T-helper 1 cell treated with Interleukin-12 subunit alpha and Interleukin-12 subunit beta and Interleukin-4 antibody, amounts not matched to agents 30 μg/mL and 1 μg/mL, for 36 hours (primary cell): ENCODE data around the gene PSMC3.

ENCODE experiments used
- H3K27ac Mint-ChIP-seq: one replicate; pipeline ENCODE4 v1.8.0; 2021; ENCODE audit warnings: mild to moderate bottlenecking, mixed read lengths
- H3K27me3 Mint-ChIP-seq: one replicate; pipeline ENCODE4 v1.8.0; 2021; ENCODE audit warnings: low read depth, mixed read lengths
- H3K36me3 Mint-ChIP-seq: one replicate; pipeline ENCODE4 v1.8.0; 2021; ENCODE audit warnings: low read depth, mixed read lengths
- H3K4me1 Mint-ChIP-seq: one replicate; pipeline ENCODE4 v1.8.0; 2021; ENCODE audit warnings: low read depth, mixed read lengths
- H3K4me3 Mint-ChIP-seq: one replicate; pipeline ENCODE4 v1.8.0; 2021; ENCODE audit warnings: mild to moderate bottlenecking, moderate library complexity, mixed read lengths
- H3K9me3 Mint-ChIP-seq: one replicate; pipeline ENCODE4 v1.8.0; 2021; ENCODE audit warnings: mixed read lengths

The PSMC3 gene

GRCh38 chr11:47383071-47383470 lies 43.2 kb downstream of the PSMC3 start:
- no peaks in the 10 kb centered on the region for H3K27me3 Mint-ChIP-seq
- H3K36me3 Mint-ChIP-seq = no peaks in the 10 kb centered on the region
- no peak overlapping the region for H3K4me3 Mint-ChIP-seq
- no peaks in the 10 kb centered on the region for H3K9me3 Mint-ChIP-seq
- H3K27ac Mint-ChIP-seq = no peak overlapping the region
- peaks cover 3% of the 10 kb centered on the region for H3K4me1 Mint-ChIP-seq

GRCh38 chr11:47380078-47380477 lies 46.2 kb downstream of the PSMC3 start:
- no peak overlapping the region for H3K4me3 Mint-ChIP-seq

DNA sequence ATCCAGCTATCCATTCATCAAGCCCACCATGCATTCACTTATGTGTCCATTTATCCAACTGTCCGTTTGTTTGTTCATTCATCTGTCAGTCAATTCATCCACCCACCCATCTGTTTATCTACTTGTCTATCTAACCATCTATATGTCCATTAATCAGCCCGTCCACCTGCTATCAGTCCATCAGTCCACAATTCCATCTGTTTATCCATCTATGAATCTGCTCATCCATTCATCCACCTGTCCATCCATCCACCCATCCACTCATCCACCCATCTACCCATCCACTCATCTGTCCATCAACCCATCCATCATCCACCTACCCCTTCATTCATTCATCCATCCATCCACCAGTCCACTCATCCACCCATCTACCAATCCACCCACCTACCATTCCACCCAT lies 46.9 kb downstream of the PSMC3 start:
- H3K27ac Mint-ChIP-seq = no peak overlapping the region
- no peaks in the 10 kb centered on the region for H3K9me3 Mint-ChIP-seq
- H3K36me3 Mint-ChIP-seq = no peaks in the 10 kb centered on the region
- no peaks in the 10 kb centered on the region for H3K27me3 Mint-ChIP-seq
- peaks cover 5% of the 10 kb centered on the region for H3K4me1 Mint-ChIP-seq
- H3K4me3 Mint-ChIP-seq = no peak overlapping the region

More at GRCh38 chr11:47380078-47380477, 46.2 kb downstream of the PSMC3 start:
- no peaks in the 10 kb centered on the region for H3K27me3 Mint-ChIP-seq
- H3K36me3 Mint-ChIP-seq = no peaks in the 10 kb centered on the region
- H3K27ac Mint-ChIP-seq = no peak overlapping the region
- no peaks in the 10 kb centered on the region for H3K9me3 Mint-ChIP-seq
- H3K4me1 Mint-ChIP-seq = peaks cover 5% of the 10 kb centered on the region

- H3K9me3 Mint-ChIP-seq = no peaks in the 10 kb centered on the region
- H3K36me3 Mint-ChIP-seq = no peaks in the 10 kb centered on the region
- no peaks in the 10 kb centered on the region for H3K27me3 Mint-ChIP-seq
- H3K4me3 Mint-ChIP-seq = no peak overlapping the region
- H3K4me1 Mint-ChIP-seq = peaks cover 5% of the 10 kb centered on the region
- H3K27ac Mint-ChIP-seq = no peak overlapping the region
These were observed 47.4 kb downstream of the PSMC3 start for GRCh38 chr11:47378836-47379170.

GRCh38 chr11:47378010-47378835 lies 48.0 kb downstream of the PSMC3 start, which contains the start of gene SPI1:
Gene SPI1, minus strand, starts transcription at chr11:47378547. Its CDS starts 194 bp downstream, at chr11:47378353.
- Mint-ChIP-seq H3K4me3 (no peak within 1 kb of the TSS), H3K27me3 (no peaks in the 10 kb centered on the region), H3K27ac (no peak within 1 kb of the TSS), H3K4me1 (peaks cover 5% of the 10 kb centered on the region), H3K36me3 (no peaks in the 10 kb centered on the region), H3K9me3 (no peaks in the 10 kb centered on the region)

GRCh38 chr11:47377571-47378009 lies 48.6 kb downstream of the PSMC3 start:
- Mint-ChIP-seq H3K4me1 (peaks cover 5% of the 10 kb centered on the region), H3K27ac (no peak overlapping the region), H3K9me3 (no peaks in the 10 kb centered on the region), H3K27me3 (no peaks in the 10 kb centered on the region), H3K4me3 (no peak overlapping the region), H3K36me3 (no peaks in the 10 kb centered on the region)

DNA sequence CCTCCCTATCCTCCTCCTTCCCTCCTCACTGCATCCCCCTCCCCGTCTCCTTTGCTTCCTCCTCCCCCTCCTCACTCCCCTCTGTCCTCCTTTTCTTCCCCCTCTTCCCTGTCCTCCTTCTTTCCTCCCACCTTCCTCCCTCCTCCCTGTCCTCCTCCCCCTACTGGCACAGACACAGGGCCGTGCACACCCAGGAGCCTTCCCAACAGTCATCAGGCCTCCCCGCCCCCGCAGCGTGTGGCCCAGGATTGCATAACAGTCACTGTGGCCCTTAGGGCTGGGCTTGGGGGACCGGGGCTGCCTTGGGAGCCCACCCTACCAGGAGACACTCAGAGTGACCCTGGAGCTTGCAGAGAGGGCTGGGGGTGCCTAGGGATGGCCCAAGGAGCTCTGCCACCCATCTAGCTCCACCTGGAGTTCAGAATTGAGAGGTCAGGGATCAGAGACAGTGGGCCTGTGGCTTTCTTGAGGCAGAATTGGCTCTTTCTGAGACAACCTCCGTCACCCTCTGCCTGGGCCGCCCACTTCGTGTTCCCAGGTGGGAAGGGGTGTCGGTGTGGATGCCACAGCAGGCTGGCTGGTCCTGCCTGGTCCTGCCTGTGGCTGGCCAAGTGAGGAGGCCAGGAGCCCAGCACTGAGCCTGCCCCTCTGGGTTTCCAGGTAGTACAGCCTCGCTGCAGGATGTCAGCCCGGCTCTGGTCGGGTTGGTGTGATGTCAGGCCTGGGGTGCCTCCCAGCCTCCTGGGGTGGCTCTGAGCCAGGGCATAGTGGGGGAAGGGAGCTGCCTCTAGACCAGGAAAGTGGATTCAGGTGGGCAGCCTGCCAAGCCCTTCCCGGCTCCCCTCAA lies 49.5 kb downstream of the PSMC3 start:
- Mint-ChIP-seq H3K4me3 (no peak overlapping the region), H3K27ac (no peak overlapping the region), H3K9me3 (no peaks in the 10 kb centered on the region), H3K4me1 (peaks cover 2% of the 10 kb centered on the region), H3K36me3 (no peaks in the 10 kb centered on the region), H3K27me3 (no peaks in the 10 kb centered on the region)

DNA sequence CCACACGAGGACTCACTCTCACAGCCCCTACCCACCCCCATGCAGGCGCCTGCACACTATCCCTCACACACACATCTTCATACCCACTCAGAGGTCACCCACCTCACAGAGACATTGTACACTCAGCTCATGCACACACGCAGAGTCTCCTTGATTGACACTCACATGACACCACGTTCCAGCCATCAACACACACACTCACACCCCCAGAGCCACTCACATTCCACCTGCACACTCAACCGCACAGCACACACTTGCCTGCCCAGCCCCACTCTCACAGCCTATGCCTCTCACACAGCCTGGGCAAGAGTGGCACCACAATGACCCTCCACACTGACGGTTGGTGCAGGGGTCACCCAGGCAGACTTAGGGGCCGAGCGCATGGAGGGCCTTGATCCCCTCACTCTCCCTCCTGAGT lies 50.1 kb downstream of the PSMC3 start:
- peaks cover 2% of the 10 kb centered on the region for H3K4me1 Mint-ChIP-seq
- H3K9me3 Mint-ChIP-seq = no peaks in the 10 kb centered on the region
- no peaks in the 10 kb centered on the region for H3K36me3 Mint-ChIP-seq
- H3K27me3 Mint-ChIP-seq = no peaks in the 10 kb centered on the region
- H3K4me3 Mint-ChIP-seq = no peak overlapping the region
- no peak overlapping the region for H3K27ac Mint-ChIP-seq

GRCh38 chr11:47375546-47376085 lies 50.6 kb downstream of the PSMC3 start:
- no peaks in the 10 kb centered on the region for H3K36me3 Mint-ChIP-seq
- H3K4me3 Mint-ChIP-seq = no peak overlapping the region
- H3K9me3 Mint-ChIP-seq = no peaks in the 10 kb centered on the region
- H3K4me1 Mint-ChIP-seq = peaks cover 2% of the 10 kb centered on the region
- no peak overlapping the region for H3K27ac Mint-ChIP-seq
- H3K27me3 Mint-ChIP-seq = no peaks in the 10 kb centered on the region

GRCh38 chr11:47375020-47375419 lies 51.2 kb downstream of the PSMC3 start:
- H3K9me3 Mint-ChIP-seq = no peaks in the 10 kb centered on the region
- H3K27me3 Mint-ChIP-seq = no peaks in the 10 kb centered on the region
- no peak overlapping the region for H3K27ac Mint-ChIP-seq
- no peaks in the 10 kb centered on the region for H3K36me3 Mint-ChIP-seq
- peaks cover 2% of the 10 kb centered on the region for H3K4me1 Mint-ChIP-seq
- H3K4me3 Mint-ChIP-seq = no peak overlapping the region

DNA sequence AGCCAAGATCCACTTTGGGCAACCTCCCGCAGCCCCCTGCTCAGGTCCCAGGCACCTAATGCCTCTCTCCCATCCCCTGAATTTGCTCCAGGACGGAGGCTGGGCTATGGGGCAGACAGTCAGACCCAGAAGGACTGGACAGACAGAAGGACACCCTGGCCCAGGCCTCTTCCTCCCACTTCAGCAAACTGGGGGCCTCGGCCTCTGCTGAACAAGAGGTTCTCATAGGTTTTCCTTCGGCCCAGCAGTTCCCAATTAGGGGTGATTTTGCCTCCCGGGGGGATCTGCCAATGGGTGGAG lies 51.6 kb downstream of the PSMC3 start:
- no peaks in the 10 kb centered on the region for H3K27me3 Mint-ChIP-seq
- H3K4me3 Mint-ChIP-seq = no peak overlapping the region
- no peaks in the 10 kb centered on the region for H3K9me3 Mint-ChIP-seq
- no peaks in the 10 kb centered on the region for H3K36me3 Mint-ChIP-seq
- no peak overlapping the region for H3K27ac Mint-ChIP-seq
- peaks cover 2% of the 10 kb centered on the region for H3K4me1 Mint-ChIP-seq

DNA sequence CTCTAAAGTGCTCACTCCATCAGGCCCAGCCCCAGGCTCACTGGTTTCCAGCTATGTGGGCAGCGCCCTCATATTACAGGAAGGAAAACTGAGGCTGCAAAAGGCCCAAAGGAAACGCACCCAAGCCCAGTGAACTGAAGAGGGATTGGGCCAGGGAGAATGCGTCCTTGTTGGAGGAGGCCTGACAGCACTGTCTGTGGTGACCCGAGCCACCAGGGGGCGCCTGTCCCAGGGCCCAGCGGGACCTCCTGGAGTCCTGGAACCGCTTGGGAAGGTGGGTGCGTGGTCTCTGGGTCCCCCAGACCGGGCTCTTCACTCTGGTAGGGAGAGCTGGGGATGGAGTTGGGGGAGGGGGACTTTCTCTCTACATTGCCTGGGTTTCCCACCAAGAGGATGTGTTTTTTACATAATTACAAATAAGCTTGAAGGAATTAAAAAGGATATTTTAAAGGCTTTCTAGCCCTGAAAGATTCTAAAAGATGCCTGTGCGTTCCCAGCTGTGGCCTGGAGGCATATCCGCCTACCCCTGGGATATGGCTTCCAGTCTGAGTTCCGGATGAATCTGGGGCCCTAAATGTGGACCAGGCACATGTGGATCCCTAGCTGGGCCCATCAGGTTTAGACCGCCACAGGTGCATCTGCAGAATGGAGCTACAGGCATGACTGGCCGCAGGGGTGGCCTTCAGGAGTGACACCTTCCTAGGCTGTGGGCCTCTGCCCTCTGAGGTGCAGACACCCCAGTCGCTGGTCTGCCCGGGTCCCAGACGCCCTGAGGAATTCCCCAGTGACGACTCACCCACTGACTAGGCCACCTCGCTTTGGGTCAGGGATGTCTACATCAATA lies 52.1 kb downstream of the PSMC3 start:
- Mint-ChIP-seq H3K4me3 (no peak overlapping the region), H3K27ac (no peak overlapping the region), H3K4me1 (peaks cover 4% of the 10 kb centered on the region), H3K36me3 (no peaks in the 10 kb centered on the region), H3K9me3 (no peaks in the 10 kb centered on the region), H3K27me3 (peaks cover 4% of the 10 kb centered on the region)

DNA sequence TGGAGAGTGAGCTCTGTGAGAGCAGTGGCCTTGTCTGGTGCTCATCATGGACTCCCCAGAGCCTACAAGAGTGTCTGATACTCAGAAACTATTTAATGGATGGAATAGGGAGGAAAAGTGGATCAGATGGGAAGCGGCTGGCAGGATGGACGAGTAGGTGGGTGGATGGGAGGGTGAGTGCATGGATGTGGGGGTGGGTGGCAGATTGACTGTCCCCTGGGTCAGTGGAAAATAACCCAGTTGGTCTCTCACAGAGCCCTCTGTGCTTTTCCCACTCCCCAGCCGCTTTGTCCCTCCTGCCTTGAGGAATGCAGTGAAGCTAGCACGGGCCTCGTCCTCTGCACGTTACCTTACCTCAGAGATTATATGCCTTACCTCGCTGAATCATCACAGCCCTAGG lies 53.8 kb downstream of the PSMC3 start:
- H3K27me3 Mint-ChIP-seq = peaks cover 4% of the 10 kb centered on the region
- H3K27ac Mint-ChIP-seq = no peak overlapping the region
- H3K4me1 Mint-ChIP-seq = peaks cover 4% of the 10 kb centered on the region
- H3K4me3 Mint-ChIP-seq = no peak overlapping the region
- H3K9me3 Mint-ChIP-seq = no peaks in the 10 kb centered on the region
- H3K36me3 Mint-ChIP-seq = no peaks in the 10 kb centered on the region

- H3K27ac Mint-ChIP-seq = no peak overlapping the region
- H3K9me3 Mint-ChIP-seq = no peaks in the 10 kb centered on the region
- H3K4me1 Mint-ChIP-seq = peaks cover 2% of the 10 kb centered on the region
- no peaks in the 10 kb centered on the region for H3K36me3 Mint-ChIP-seq
- H3K4me3 Mint-ChIP-seq = no peak overlapping the region
- H3K27me3 Mint-ChIP-seq = peaks cover 8% of the 10 kb centered on the region
These were observed 56.6 kb downstream of the PSMC3 start for GRCh38 chr11:47369676-47370075.
